NCI-H1930 (cell line): Measurements from ENCODE around the gene ATG12.
"Not testable (repeated sequence)": the region's sequence is repeated elsewhere in the genome, so short reads cannot be mapped to it uniquely, and the experiment has no call there.

Experiments
- DNase-seq, 2 experiments: peaks; one replicate each; lab custom pipeline; 2025; lab: John Stamatoyannopoulos, UW

Gene ATG12

DNA sequence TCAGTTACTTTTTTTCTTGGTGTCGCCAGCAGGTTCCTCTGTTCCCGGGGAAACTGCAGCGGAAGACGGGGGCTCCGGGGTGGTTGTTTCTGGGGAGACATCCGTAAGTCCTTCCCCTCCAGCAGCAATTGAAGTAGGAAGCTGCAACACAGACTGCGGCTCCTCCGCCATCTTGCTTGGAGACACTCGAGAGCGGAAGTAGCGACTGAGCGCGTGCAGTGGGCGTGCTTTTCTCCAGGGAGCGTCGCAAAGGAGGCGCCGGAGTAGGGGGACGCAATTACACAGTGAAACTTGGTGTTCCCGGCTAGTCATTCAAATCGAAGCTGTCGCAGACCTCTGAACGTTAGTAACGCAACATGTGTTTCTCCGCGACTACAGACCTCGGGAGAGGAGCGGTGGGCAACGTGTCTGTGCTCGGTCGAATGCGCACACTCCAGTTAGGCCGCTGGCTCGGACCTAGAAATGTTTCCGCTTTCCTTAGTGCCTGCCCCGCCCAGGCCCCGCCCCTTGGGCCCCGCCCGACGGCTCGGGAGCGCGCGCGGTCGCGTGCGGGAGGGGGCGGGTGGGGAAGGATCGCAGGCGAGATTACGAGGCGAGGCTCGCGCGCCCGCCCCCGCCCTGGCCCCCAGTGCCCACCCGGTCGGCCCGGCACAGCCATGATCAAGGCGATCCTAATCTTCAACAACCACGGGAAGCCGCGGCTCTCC is at the start of gene ATG12, which contains the start of gene AP3S1:
ATG12 (minus strand) TSS at position 184 of the 707 bp plus-strand sequence; CDS start at position 171, 13 bp downstream.
AP3S1 (plus strand) TSS at position 554 of the 707 bp plus-strand sequence; CDS start at position 657, 103 bp downstream.
- DNase-seq, result peak; percentile 71 to 77

DNA sequence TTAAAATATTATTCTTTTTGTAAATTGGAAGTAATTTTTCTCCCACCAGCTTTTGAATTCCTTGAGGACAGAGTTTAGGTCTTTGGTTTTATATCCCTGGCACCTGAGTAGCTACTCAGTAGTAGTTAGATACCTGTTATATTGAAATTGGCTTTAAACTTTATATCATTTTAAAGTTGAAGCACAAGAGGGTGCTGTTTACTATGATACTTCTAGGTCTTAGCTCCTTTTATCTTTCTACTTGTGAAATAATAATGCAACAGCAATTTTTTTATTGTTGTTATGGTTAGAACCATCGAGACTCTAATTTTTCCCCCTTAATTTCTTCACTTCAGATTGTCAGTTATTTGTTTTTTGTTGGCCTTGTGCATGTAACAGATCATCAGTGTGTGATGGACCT is 46.7 kb upstream of the ATG12 start:
- no peak for DNase-seq

DNA sequence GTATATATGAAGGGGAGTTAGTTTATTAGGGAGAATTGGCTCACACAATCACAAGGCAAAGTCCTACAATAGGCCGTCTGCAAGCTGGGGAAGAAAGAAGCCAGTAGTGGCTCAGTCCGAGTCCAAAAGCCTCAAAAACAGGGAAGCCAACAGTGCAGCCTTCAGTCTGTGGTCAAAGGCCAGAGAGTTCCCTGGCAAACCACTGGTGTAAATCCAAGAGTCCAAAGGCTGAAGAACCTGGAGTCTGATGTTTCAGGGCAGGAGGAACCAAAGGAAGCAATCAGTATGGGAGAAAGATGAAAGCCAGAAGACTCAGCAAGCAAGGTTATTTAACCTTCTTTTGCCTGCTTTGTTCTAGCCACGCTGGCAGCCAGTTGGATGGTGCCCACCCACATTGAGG is 43.8 kb upstream of the ATG12 start:
- not testable (repeated sequence) for DNase-seq

GRCh38 chr5:115884704-115885103 is 43.3 kb upstream of the ATG12 start:
- DNase-seq, result no peak

DNA sequence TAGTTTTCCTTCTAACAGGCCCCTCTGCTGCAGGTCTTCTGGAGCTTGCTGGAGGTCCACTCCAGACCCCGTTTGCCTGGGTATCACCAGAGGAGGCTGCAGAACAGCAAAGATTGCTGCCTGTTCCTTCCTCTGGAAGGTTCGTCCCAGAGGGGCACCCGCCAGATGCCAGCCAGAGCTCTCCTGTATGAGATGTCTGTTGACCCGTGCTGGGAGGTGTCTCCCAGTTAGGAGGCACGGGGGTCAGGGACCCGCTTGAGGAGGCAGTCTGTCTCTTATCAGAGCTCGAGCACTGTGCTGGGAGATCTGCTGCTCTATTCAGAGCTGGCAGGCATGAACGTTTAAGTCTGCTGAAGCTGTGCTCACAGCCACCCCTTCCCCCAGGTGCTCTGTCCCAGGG is 41.1 kb upstream of the ATG12 start:
- DNase-seq, result not testable (repeated sequence)

- not testable (repeated sequence) for DNase-seq
Measured at GRCh38 chr5:115877342-115877741, 36.0 kb upstream of the ATG12 start.

- no peak for DNase-seq
Measured at GRCh38 chr5:115875447-115875846, 34.1 kb upstream of the ATG12 start.

GRCh38 chr5:115873392-115873791 is 32.0 kb upstream of the ATG12 start:
- no peak for DNase-seq

DNA sequence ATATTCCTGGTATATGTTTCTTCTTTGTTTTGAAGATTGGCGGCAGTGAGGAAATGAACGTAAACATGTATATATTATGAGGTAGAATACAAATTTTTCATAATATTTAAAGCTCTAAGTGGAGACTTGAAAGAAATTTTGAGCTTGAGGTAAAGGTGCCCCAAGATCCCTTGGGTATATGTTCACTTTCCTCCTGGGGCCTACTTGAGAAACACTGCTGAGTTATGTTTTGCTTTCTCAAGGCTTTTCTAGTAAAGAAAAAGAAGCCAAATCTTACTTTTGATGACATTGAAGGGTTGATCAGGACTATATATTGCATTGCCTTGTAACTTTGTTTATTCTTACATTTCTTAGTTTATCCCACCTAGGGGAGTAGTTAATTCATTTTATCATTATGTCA is 31.1 kb upstream of the ATG12 start:
- no peak for DNase-seq

- DNase-seq, result no peak
Measured at GRCh38 chr5:115869256-115869795, 28.0 kb upstream of the ATG12 start.

- DNase-seq, result no peak
Measured at GRCh38 chr5:115859378-115859777, 18.0 kb upstream of the ATG12 start.

DNA sequence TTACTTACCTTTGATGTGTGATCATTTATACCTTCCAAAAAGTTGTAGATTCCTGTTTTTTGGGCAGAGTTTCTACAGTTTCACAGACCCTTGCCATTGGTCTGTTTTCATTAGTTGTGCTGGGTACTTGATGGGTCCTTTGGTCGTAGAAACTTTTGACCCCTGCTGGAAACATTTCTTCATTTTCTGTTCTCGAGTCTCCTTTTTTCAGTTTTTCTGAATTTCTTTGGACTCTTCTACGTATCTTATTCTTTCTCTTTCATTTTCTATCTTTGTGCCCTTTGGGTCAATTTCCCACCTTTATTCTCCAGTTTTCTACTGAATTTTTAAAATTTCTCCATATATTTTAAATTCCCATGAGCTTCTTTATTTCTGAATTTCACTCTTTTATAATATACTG is 17.0 kb upstream of the ATG12 start:
- DNase-seq, result no peak

DNA sequence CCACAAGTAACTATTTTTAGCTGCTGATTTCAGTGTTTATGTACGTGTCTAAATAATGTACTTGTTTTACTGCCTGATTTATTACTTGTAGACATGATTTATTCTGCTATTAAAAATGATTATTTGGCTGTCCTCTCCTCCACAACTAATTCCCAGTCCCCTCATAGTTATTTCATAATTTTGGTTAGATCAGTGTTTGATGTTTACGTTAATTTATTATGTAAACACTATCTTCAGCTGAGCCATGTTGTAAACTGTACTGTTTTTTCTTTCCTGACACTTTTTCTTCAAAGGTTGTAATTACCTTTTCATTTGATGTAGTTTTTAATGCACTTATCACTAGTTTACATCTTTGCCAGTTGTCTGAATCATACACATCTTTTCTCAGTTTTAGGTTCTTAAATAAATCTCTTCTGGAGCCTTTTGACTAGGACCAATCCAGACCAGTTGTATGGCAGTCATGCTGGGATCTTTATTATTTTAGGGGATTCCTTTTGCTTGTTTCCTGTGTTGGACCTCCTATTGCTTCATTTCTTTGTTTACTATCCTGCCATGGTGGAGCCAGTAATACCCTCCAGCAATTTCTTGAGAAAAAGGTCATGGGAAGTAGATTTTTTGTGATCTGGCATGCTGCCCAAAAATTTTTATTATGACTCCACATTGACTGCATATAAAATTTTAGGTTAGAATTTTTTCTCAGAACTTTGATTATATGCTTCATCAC is 16.4 kb upstream of the ATG12 start:
- no peak for DNase-seq

DNA sequence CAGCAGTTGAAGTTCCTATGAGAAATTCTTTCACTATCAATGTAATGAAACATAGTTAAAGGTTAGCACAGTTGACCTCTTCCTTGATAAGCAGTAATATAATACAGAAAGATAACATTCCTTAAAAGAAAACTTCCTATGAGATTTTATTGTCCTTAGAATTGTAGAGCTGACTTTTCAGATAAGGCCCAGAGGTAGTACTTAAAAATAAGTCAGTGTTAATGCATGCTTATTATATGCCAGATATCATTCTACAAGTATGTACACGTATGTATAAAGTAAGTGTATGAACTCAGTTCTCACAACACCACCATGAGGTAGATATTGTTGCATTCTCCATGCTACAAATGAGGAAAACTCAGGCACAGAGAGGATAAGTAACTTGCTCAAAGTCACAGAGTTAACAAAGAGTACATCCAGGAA is 15.7 kb upstream of the ATG12 start:
- no peak for DNase-seq

- DNase-seq, result no peak
Measured at GRCh38 chr5:115855959-115856358, 14.6 kb upstream of the ATG12 start.

- DNase-seq, result no peak
Measured at GRCh38 chr5:115854139-115854538, 12.8 kb upstream of the ATG12 start.

GRCh38 chr5:115850744-115851416 is 9.5 kb upstream of the ATG12 start:
- no peak for DNase-seq

- DNase-seq, result no peak
Measured at GRCh38 chr5:115849258-115849798, 8.0 kb upstream of the ATG12 start.

DNA sequence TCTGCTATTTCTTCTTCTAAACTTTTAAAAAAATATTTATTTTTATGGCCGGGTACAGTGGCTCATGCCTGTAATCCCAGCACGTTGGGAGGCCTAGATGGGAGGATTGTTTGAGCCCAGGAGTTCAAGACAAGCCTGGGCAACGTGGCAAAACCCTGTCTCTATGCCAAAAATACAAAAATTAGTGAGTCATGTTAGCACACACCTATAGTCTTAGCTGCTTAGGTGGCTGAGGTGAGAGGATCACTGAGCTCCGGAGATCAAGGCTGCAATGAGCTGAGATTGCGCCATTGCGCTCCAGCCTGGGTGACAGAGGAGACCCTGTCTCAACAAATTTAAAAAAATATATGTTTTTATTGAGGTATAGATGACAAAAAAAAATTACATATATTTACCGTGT is 5.9 kb upstream of the ATG12 start:
- DNase-seq, result no peak

GRCh38 chr5:115844321-115844817 is 3.0 kb upstream of the ATG12 start:
- no peak for DNase-seq

- no peak for DNase-seq
Measured at GRCh38 chr5:115843444-115844130, 2.2 kb upstream of the ATG12 start.
